SHP77 treated with DMSO at 0.1 percent for 48 hours (cell line): ENCODE data around the gene SLC27A5.
"Not testable (repeated sequence)": the region's sequence is repeated elsewhere in the genome, so short reads cannot be mapped to it uniquely, and the experiment has no call there.

Source experiments
- DNase-seq: peaks from one replicate; lab custom pipeline; 2025; lab: John Stamatoyannopoulos, UW

Gene SLC27A5

GRCh38 chr19:58550362-58551122 is 38.8 kb upstream of the SLC27A5 start:
- DNase-seq, result no peak

- no peak for DNase-seq
Measured at GRCh38 chr19:58549664-58550361, 38.0 kb upstream of the SLC27A5 start.

- no peak for DNase-seq
Measured at GRCh38 chr19:58548859-58549663, 37.3 kb upstream of the SLC27A5 start.

GRCh38 chr19:58547323-58548312 is 35.8 kb upstream of the SLC27A5 start:
- DNase-seq, result no peak

GRCh38 chr19:58546019-58546530 is 34.3 kb upstream of the SLC27A5 start:
- DNase-seq, result no peak

- no peak for DNase-seq
Measured at GRCh38 chr19:58545286-58546018, 33.7 kb upstream of the SLC27A5 start.

GRCh38 chr19:58544591-58545285 is 32.9 kb upstream of the SLC27A5 start:
- DNase-seq, result no peak

- DNase-seq, result no peak
Measured at GRCh38 chr19:58543826-58544590, 32.2 kb upstream of the SLC27A5 start, which contains the start of gene TRIM28. Gene TRIM28 (plus strand): TSS chr19:58544064. CDS start chr19:58544758, 694 bp downstream.

GRCh38 chr19:58542641-58543372 is 31.0 kb upstream of the SLC27A5 start:
- not testable (repeated sequence) for DNase-seq

- DNase-seq, result not testable (repeated sequence)
Measured at GRCh38 chr19:58539169-58539559, 27.4 kb upstream of the SLC27A5 start.

GRCh38 chr19:58538257-58539168 is 26.7 kb upstream of the SLC27A5 start:
- DNase-seq, result no peak

- no peak for DNase-seq
Measured at GRCh38 chr19:58536852-58537798, 25.3 kb upstream of the SLC27A5 start.

GRCh38 chr19:58535857-58536256 is 24.1 kb upstream of the SLC27A5 start:
- DNase-seq, result no peak

GRCh38 chr19:58531034-58531840 is 19.4 kb upstream of the SLC27A5 start:
- DNase-seq, result no peak

GRCh38 chr19:58529405-58529804 is 17.6 kb upstream of the SLC27A5 start:
- no peak for DNase-seq
